DND-41 (cell line): Measurements from ENCODE around the gene BRK1.
"Not testable (repeated sequence)": the region's sequence is repeated elsewhere in the genome, so short reads cannot be mapped to it uniquely, and the experiment has no call there.

Experiments
- ATAC-seq: fragments of 200-7000 bp; cut with Tn5 transposase; 3 replicates; pipeline ENCODE4 v1.9.1; 2021; ENCODE audit warnings: low read depth; ENCODE audit not compliant: insufficient read depth
- DNase-seq: peaks from one replicate; pipeline ENCODE4 v3.0.0-alpha.2; 2020
- H2AFZ ChIP-seq: 2 replicates; pipeline ENCODE4 v1.6.0; 2012; ENCODE audit warnings: low read depth, low read length
- H3K27ac ChIP-seq: 2 replicates; pipeline ENCODE4 v1.5.1; 2012; ENCODE audit warnings: low read length, inconsistent platforms
- H3K27me3 ChIP-seq: fragments of 200-600 bp; sonication (generic); 2 replicates; pipeline ENCODE4 v1.6.0; 2012; ENCODE audit warnings: low read length, mild to moderate bottlenecking, inconsistent platforms; ENCODE audit not compliant: insufficient read depth, poor library complexity
- H3K36me3 ChIP-seq: 2 replicates; pipeline ENCODE4 v1.5.1; 2012; ENCODE audit warnings: low read length, inconsistent platforms; ENCODE audit not compliant: insufficient read depth
- H3K4me1 ChIP-seq: 2 replicates; pipeline ENCODE4 v1.5.1; 2012; ENCODE audit warnings: mild to moderate bottlenecking, low read length; ENCODE audit not compliant: insufficient read depth
- H3K4me2 ChIP-seq: 2 replicates; pipeline ENCODE4 v1.6.0; 2012; ENCODE audit warnings: mild to moderate bottlenecking, moderate library complexity, low read length, inconsistent platforms; ENCODE audit not compliant: insufficient read depth
- H3K4me3 ChIP-seq, 2 experiments: fragments of 200-600 bp in 1 of 2; shearing (Covaris generic) in 1 of 2; 2 replicates each; pipeline ENCODE4 v1.5.1; 2012 to 2016; ENCODE audit warnings: inconsistent platforms in 2 of 2, low read length in 2 of 2, mild to moderate bottlenecking in 2 of 2, low read depth in 1 of 2, moderate library complexity in 1 of 2
- H3K79me2 ChIP-seq: 2 replicates; pipeline ENCODE4 v1.6.0; 2012; ENCODE audit warnings: low read length, inconsistent platforms; ENCODE audit not compliant: insufficient read depth
- H3K9ac ChIP-seq: 2 replicates; pipeline ENCODE4 v1.6.0; 2012; ENCODE audit warnings: low read depth, mild to moderate bottlenecking, inconsistent platforms, low read length, moderate library complexity
- H3K9me3 ChIP-seq: 2 replicates; pipeline ENCODE4 v1.5.1; 2012; ENCODE audit warnings: low read length, moderate library complexity, mild to moderate bottlenecking, inconsistent platforms; ENCODE audit not compliant: insufficient read depth, severe bottlenecking
- H4K20me1 ChIP-seq: 2 replicates; pipeline ENCODE4 v1.6.0; 2012; ENCODE audit warnings: low read length; ENCODE audit not compliant: insufficient read depth
- EZH2 ChIP-seq: IDR thresholded peaks from 3 replicates; pipeline ENCODE4 v1.6.1; 2012; ENCODE audit warnings: borderline replicate concordance, low read depth, mild to moderate bottlenecking, moderate library complexity, low read length, inconsistent platforms; ENCODE audit not compliant: severe bottlenecking
- TF ChIP-seq, protein P1 (sequence below): IDR thresholded peaks from 2 replicates; pipeline ENCODE4 v1.5.1; 2012; ENCODE audit warnings: borderline replicate concordance, low read length, moderate library complexity, mild to moderate bottlenecking; ENCODE audit not compliant: poor library complexity, severe bottlenecking; ENCODE audit errors: extremely low read depth

The BRK1 gene

DNA sequence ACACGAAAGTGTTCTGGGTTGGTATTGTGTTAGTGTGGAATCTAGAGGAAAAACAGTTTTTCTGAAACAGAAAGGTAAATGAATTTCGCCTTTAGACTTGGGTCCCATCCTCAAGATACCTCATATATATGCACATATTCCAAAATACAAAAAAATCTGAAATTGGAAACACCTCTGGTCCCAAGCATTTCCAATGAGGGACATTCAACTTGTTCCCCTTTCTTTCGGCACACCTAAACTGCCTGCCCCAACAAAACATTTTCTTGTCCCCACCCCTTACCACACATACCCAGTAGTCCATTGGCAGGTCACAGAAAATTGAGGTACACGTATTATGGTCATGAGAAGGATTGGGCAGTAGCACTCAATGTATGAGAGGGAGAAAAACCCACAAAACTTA is 40.2 kb downstream of the BRK1 start:
- ATAC-seq: no peak
- no peaks in the 10 kb centered on the region for H3K27me3 ChIP-seq
- no peak for TF ChIP-seq EZH2
- TF ChIP-seq, protein P1, sequence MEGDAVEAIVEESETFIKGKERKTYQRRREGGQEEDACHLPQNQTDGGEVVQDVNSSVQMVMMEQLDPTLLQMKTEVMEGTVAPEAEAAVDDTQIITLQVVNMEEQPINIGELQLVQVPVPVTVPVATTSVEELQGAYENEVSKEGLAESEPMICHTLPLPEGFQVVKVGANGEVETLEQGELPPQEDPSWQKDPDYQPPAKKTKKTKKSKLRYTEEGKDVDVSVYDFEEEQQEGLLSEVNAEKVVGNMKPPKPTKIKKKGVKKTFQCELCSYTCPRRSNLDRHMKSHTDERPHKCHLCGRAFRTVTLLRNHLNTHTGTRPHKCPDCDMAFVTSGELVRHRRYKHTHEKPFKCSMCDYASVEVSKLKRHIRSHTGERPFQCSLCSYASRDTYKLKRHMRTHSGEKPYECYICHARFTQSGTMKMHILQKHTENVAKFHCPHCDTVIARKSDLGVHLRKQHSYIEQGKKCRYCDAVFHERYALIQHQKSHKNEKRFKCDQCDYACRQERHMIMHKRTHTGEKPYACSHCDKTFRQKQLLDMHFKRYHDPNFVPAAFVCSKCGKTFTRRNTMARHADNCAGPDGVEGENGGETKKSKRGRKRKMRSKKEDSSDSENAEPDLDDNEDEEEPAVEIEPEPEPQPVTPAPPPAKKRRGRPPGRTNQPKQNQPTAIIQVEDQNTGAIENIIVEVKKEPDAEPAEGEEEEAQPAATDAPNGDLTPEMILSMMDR: no peak

DNA sequence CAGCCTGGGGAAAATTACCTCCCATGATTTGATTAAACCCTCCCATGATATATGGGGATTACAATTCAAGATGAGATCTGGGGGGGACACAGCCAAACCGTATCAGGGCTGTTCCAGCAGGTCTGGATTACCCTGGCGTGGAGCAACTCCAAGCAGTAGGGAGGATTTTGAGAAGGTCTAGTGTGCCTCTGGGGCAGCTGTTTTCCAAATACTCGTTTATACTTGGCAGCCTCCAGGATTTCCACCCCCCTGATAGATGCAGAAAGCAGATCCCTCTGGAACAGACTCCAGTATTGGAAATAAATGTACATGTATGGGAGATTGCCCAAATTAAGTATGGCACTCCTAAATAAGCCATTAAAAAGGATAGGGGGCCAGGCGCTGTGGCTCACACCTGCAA is 41.6 kb downstream of the BRK1 start:
- Histone ChIP-seq H3K4me3 (no peak overlapping the region), H4K20me1 (peaks cover 4% of the 10 kb centered on the region), H2AFZ (no peak overlapping the region), H3K9me3 (no peaks in the 10 kb centered on the region), H3K27ac (no peak overlapping the region), H3K4me1 (no peaks in the 10 kb centered on the region), H3K79me2 (no peaks in the 10 kb centered on the region), H3K27me3 (no peaks in the 10 kb centered on the region), H3K9ac (no peak overlapping the region), H3K36me3 (peaks cover 21% of the 10 kb centered on the region; the same call in 1 of the 2 replicates), H3K4me2 (no peak overlapping the region)
- no peak for DNase-seq
- TF ChIP-seq, protein P1: no peak
- no peak for TF ChIP-seq EZH2
- no peak for ATAC-seq

More for the DNA sequence above, 40.2 kb downstream of the BRK1 start:
- peaks cover 35% of the 10 kb centered on the region for H3K36me3 ChIP-seq
- H3K9me3 ChIP-seq: no peaks in the 10 kb centered on the region
- DNase-seq: no peak
- no peak overlapping the region for H3K4me2 ChIP-seq
- H4K20me1 ChIP-seq: peaks cover 4% of the 10 kb centered on the region
- no peaks in the 10 kb centered on the region for H3K79me2 ChIP-seq
- no peaks in the 10 kb centered on the region for H3K4me1 ChIP-seq
- H3K9ac ChIP-seq: no peak overlapping the region
- H3K4me3 ChIP-seq: no peak overlapping the region
- no peak overlapping the region for H3K27ac ChIP-seq
- no peak overlapping the region for H2AFZ ChIP-seq

DNA sequence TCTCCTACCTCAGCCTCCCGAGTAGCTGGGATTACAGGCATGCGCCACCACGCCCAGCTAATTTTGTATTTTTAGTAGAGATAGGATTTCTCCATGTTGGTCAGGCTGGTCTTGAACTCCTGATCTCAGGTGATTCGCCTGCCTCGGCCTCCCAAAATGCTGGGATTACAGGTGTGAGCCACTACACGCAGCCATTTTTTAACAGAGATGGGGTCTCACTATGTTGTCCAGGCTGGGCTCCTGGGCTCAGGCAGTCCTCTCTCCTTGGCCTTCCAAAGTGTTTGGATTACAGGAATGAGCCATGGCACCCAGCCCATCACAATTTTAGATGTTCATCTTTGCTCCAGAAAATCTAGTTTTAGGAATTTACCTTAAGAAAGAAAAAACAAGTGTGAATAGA is 43.1 kb downstream of the BRK1 start:
- H3K4me1 ChIP-seq, H3K27me3 ChIP-seq, H3K27ac ChIP-seq, H3K4me2 ChIP-seq, H3K9me3 ChIP-seq, ATAC-seq, H2AFZ ChIP-seq, H3K9ac ChIP-seq, H4K20me1 ChIP-seq, H3K79me2 ChIP-seq, DNase-seq, H3K4me3 ChIP-seq: not testable (repeated sequence)
- peaks cover 11% of the 10 kb centered on the region; the same call in 1 of the 2 replicates for H3K36me3 ChIP-seq

DNA sequence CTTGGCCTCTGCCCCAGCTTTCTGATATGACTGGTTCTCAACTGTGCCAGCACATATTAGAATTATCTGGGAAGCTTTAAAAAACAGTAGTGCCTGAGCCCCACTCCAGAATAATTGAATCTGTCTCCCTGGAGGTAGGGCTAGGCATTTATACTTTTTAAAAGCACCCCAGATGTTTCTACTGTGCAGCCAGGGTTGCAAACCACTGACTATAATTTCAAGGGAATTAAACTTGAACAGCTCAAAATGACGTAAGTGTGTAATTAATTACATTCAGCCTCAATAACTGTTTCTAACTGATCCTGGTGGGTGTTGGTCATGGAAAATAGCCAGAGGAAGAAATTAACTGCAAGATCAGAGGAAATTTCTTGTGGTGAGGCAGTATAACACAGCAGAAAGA is 44.9 kb downstream of the BRK1 start:
- no peaks in the 10 kb centered on the region for H3K36me3 ChIP-seq
- no peaks in the 10 kb centered on the region for H4K20me1 ChIP-seq
- no peaks in the 10 kb centered on the region for H3K79me2 ChIP-seq
- no peak overlapping the region for H3K4me3 ChIP-seq
- no peak for TF ChIP-seq EZH2
- TF ChIP-seq, protein P1: no peak
- no peaks in the 10 kb centered on the region for H3K4me1 ChIP-seq
- no peak overlapping the region for H2AFZ ChIP-seq
- H3K27me3 ChIP-seq: no peaks in the 10 kb centered on the region
- H3K4me2 ChIP-seq: no peak overlapping the region
- no peak for ATAC-seq
- no peak overlapping the region for H3K9ac ChIP-seq
- no peak for DNase-seq
- no peak overlapping the region for H3K27ac ChIP-seq
- H3K9me3 ChIP-seq: no peaks in the 10 kb centered on the region
